ENCODE data around the gene MCL1.

The MCL1 gene

GRCh38 chr1:150532860-150533259, 46.5 kb downstream of the MCL1 start:
- TF ChIP-seq CTCF (IDR thresholded peaks at IDR 0.05) = peak; percentile 20; the same call in 1 of the 2 replicates

DNA sequence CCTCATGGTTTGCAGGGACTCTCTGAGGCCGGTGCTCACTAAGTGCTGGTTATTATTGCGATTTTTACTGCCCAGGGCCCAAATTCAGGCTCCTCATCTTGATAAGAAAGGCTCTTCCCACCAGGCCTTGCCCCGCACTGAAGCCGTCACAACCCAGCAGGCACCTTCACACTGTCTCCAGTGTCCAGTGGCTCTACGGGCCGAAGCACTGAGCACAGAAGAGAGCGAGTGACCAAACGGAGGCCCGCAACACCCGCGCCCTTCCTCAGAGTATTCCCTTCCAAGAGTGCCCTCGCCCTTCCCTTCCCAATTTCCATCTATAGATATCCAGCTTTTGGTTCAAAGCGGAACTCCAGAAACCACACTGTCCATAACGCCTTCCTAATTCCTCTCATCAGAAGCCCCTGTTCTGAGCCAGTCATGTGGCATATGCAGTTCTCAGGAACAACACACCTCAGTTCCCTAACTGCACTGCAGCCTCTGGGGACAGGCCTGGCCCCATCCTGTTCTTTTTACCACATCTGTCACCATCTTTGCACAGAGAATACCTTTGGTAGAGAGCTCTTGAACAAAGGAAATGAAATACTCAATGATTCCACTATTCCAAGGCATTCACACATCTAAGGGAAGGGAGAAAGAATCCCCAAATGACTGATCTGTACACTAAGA, 48.8 kb downstream of the MCL1 start:
- TF ChIP-seq CTCF (IDR thresholded peaks at IDR 0.05) = no peak

GRCh38 chr1:150529017-150529416, 50.4 kb downstream of the MCL1 start:
- no peak for TF ChIP-seq CTCF (IDR thresholded peaks at IDR 0.05)

- TF ChIP-seq CTCF (IDR thresholded peaks at IDR 0.05) = no peak
Observed at GRCh38 chr1:150528196-150528595, 51.2 kb downstream of the MCL1 start.

DNA sequence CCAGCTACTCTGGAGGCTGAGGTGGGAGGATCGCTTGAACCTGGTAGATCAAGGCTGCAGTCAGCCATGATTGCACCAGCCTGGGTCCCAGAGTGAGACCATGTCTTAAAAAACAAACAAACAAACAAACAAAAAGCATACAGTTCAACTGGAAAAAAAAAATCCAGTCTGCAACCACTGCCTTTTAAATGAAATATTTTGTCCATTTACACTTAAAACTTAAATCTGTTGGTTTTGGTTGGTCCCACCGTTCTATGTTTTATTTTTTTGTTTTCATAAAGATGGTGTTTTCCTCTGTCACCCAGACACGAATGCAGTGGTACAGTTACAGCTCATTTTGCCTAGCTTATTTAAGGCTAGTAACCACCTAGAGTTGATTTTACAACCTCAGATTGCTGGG, 54.1 kb downstream of the MCL1 start:
- TF ChIP-seq CTCF (IDR thresholded peaks at IDR 0.05) = no peak
